PC-9 (cell line): ENCODE results near the gene NDNF.

Source experiments
- CTCF ChIP-seq: fragments of 200-600 bp; sonication (generic); conservative IDR thresholded peaks from 2 replicates; pipeline ENCODE4 v1.6.1; 2017; ENCODE audit warnings: mixed run types, antibody characterized with exemption, mild to moderate bottlenecking, moderate library complexity
- EZH2 ChIP-seq: fragments of 200-600 bp; sonication (generic); IDR thresholded peaks from 2 replicates; pipeline ENCODE4 v1.8.0; 2017; ENCODE audit warnings: antibody characterized with exemption, low read depth

GRCh38 chr4:121026034-121026433, 46.3 kb downstream of the NDNF start:
- no peak for TF ChIP-seq CTCF
- TF ChIP-seq EZH2, result no peak
